ENCODE measurements around the gene ATP5F1D.
"Not testable (repeated sequence)": the region's sequence is repeated elsewhere in the genome, so short reads cannot be mapped to it uniquely, and the experiment has no call there.

ATP5F1D gene

GRCh38 chr19:1246265-1247087 is 4.9 kb downstream of the ATP5F1D start:
- H3K4me1 ChIP-seq (ENCODE audit: control insufficient read depth, insufficient read depth, low read length); H3K4me3 ChIP-seq (ENCODE audit: low read depth, low read length); H3K9ac ChIP-seq (ENCODE audit: low read depth, low read length); H3K36me3 ChIP-seq (ENCODE audit: control insufficient read depth, insufficient read depth, low read length); H3K9me3 ChIP-seq (ENCODE audit: control insufficient read depth, insufficient read depth, low read length); H3K27me3 ChIP-seq (ENCODE audit: control insufficient read depth, insufficient read depth, low read length): not testable (repeated sequence)

GRCh38 chr19:1247748-1248138 is 6.2 kb downstream of the ATP5F1D start:
- Histone ChIP-seq H3K4me1 (ENCODE audit: control insufficient read depth, insufficient read depth, low read length) (no peaks in the 10 kb centered on the region), H3K4me3 (ENCODE audit: low read depth, low read length) (peak overlapping the region; percentile 46)

DNA sequence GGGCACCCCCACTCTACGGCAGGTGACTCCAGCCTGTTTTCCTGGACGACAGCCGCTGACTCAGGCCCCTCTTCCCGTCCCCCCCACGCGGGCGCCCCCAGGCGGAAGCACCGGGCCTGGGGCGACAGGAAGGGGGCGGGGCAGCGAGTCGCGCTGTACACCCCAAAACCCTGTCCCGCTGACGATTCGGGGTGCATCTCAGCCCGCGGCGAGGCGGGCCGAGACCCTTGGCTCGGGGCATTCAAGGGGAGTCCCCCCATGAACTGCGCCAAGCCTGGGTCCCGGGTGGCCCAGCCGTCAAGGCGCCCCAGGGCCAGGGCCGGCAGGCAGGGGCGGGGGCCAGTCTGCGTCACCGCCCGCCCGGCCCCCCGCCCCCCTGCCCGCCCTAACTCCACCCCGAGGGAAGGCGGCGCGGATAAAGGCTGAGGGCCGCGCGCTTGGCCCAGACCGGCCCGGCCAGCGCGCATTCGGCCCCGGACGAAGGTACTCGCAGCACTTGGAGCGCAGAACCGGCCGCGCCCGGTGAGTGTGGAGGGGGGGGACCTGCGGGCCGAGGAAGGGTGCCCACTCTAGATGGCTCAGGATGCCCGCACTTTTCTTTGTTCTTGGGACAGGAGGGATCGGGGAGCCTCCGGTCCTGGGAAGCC is 6.7 kb downstream of the ATP5F1D start, which contains the start of gene MIDN:
MIDN (plus strand) TSS at position 445 of the 647 bp plus-strand sequence. CDS start 1,714 bp downstream, outside the sequence.
- H3K4me1 ChIP-seq (ENCODE audit: control insufficient read depth, insufficient read depth, low read length) = no peaks in the 10 kb centered on the region
- H3K9ac ChIP-seq (ENCODE audit: low read depth, low read length) = no peak within 1 kb of the TSS
- no peaks in the 10 kb centered on the region for H3K27me3 ChIP-seq (ENCODE audit: control insufficient read depth, insufficient read depth, low read length)
- H3K36me3 ChIP-seq (ENCODE audit: control insufficient read depth, insufficient read depth, low read length) = peaks cover 6% of the 10 kb centered on the region
- no peaks in the 10 kb centered on the region for H3K9me3 ChIP-seq (ENCODE audit: control insufficient read depth, insufficient read depth, low read length)
- peak within 1 kb of the TSS; percentile 60 for H3K4me3 ChIP-seq (ENCODE audit: low read depth, low read length)

More at GRCh38 chr19:1247748-1248138, 6.2 kb downstream of the ATP5F1D start:
- Histone ChIP-seq H3K9ac (ENCODE audit: low read depth, low read length) (no peak overlapping the region), H3K36me3 (ENCODE audit: control insufficient read depth, insufficient read depth, low read length) (peaks cover 6% of the 10 kb centered on the region), H3K9me3 (ENCODE audit: control insufficient read depth, insufficient read depth, low read length) (no peaks in the 10 kb centered on the region), H3K27me3 (ENCODE audit: control insufficient read depth, insufficient read depth, low read length) (no peaks in the 10 kb centered on the region)

- no peaks in the 10 kb centered on the region for H3K27me3 ChIP-seq (ENCODE audit: control insufficient read depth, insufficient read depth, low read length)
- H3K36me3 ChIP-seq (ENCODE audit: control insufficient read depth, insufficient read depth, low read length) = peaks cover 10% of the 10 kb centered on the region
- peak overlapping the region; percentile 60 for H3K4me3 ChIP-seq (ENCODE audit: low read depth, low read length)
- H3K9ac ChIP-seq (ENCODE audit: low read depth, low read length) = no peak overlapping the region
- no peaks in the 10 kb centered on the region for H3K4me1 ChIP-seq (ENCODE audit: control insufficient read depth, insufficient read depth, low read length)
- H3K9me3 ChIP-seq (ENCODE audit: control insufficient read depth, insufficient read depth, low read length) = no peaks in the 10 kb centered on the region
Observed at GRCh38 chr19:1248786-1249297, 7.3 kb downstream of the ATP5F1D start.

- Histone ChIP-seq H3K4me1 (ENCODE audit: control insufficient read depth, insufficient read depth, low read length) (no peaks in the 10 kb centered on the region), H3K4me3 (ENCODE audit: low read depth, low read length) (peak overlapping the region; percentile 79), H3K9ac (ENCODE audit: low read depth, low read length) (peak overlapping the region; percentile 79), H3K9me3 (ENCODE audit: control insufficient read depth, insufficient read depth, low read length) (no peaks in the 10 kb centered on the region), H3K27me3 (ENCODE audit: control insufficient read depth, insufficient read depth, low read length) (no peaks in the 10 kb centered on the region), H3K36me3 (ENCODE audit: control insufficient read depth, insufficient read depth, low read length) (peaks cover 17% of the 10 kb centered on the region)
Observed at GRCh38 chr19:1249298-1249989, 7.9 kb downstream of the ATP5F1D start.

GRCh38 chr19:1249990-1250436 is 8.5 kb downstream of the ATP5F1D start:
- Histone ChIP-seq H3K9ac (ENCODE audit: low read depth, low read length) (peak overlapping the region; percentile 79), H3K36me3 (ENCODE audit: control insufficient read depth, insufficient read depth, low read length) (peaks cover 22% of the 10 kb centered on the region), H3K27me3 (ENCODE audit: control insufficient read depth, insufficient read depth, low read length) (no peaks in the 10 kb centered on the region), H3K4me1 (ENCODE audit: control insufficient read depth, insufficient read depth, low read length) (no peaks in the 10 kb centered on the region), H3K4me3 (ENCODE audit: low read depth, low read length) (peak overlapping the region; percentile 79), H3K9me3 (ENCODE audit: control insufficient read depth, insufficient read depth, low read length) (no peaks in the 10 kb centered on the region)

DNA sequence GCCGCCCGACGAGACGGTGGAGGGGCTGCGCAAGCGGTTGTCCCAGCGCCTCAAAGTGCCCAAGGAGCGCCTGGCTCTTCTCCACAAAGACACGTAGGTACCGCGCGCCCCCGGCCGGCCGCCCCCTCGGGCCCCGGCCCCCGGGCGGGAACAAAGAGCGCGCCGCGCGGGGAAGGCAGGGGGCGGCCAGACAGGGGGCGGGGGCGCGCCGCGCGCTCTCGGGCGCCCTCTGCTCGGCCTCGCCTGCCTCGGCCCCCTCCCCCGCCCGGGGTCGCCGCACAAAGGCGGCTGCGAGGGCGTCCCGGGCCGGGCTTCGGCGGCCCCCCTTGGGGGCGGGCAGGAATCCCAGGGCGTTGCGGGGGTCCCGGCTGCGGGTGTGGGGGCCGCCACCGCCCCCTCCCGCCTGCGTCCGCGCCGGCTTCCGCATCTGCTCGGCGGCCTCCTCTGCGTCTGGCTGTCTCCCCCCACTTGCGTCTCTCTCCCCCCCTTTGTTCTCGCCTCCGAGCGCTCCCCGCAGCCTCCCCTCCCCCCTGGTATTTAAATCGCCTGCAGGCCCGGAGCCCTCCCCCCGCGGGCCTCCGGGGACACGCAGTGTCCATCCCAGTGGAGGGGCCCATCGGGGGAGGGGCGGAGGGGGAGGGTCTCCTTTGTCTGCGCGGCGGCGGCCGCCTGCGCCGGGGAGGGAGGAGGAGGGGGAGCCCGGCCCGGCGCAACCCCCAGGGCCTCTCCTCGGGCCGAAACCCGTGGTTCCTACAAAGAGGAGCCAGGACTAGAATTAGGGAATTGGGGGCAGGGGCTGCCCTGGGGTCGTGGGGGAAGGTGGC is 9.1 kb downstream of the ATP5F1D start:
- Histone ChIP-seq H3K9ac (ENCODE audit: low read depth, low read length) (peak overlapping the region; percentile 73), H3K36me3 (ENCODE audit: control insufficient read depth, insufficient read depth, low read length) (peaks cover 29% of the 10 kb centered on the region), H3K9me3 (ENCODE audit: control insufficient read depth, insufficient read depth, low read length) (no peaks in the 10 kb centered on the region), H3K27me3 (ENCODE audit: control insufficient read depth, insufficient read depth, low read length) (no peaks in the 10 kb centered on the region), H3K4me3 (ENCODE audit: low read depth, low read length) (peak overlapping the region; percentile 79), H3K4me1 (ENCODE audit: control insufficient read depth, insufficient read depth, low read length) (no peaks in the 10 kb centered on the region)

- H3K4me1 ChIP-seq (ENCODE audit: control insufficient read depth, insufficient read depth, low read length) = no peaks in the 10 kb centered on the region
- peak overlapping the region; percentile 73 for H3K9ac ChIP-seq (ENCODE audit: low read depth, low read length)
- peaks cover 34% of the 10 kb centered on the region for H3K36me3 ChIP-seq (ENCODE audit: control insufficient read depth, insufficient read depth, low read length)
- no peaks in the 10 kb centered on the region for H3K9me3 ChIP-seq (ENCODE audit: control insufficient read depth, insufficient read depth, low read length)
- peak overlapping the region; percentile 79 for H3K4me3 ChIP-seq (ENCODE audit: low read depth, low read length)
- no peaks in the 10 kb centered on the region for H3K27me3 ChIP-seq (ENCODE audit: control insufficient read depth, insufficient read depth, low read length)
Observed at GRCh38 chr19:1251330-1252220, 10.0 kb downstream of the ATP5F1D start.

- H3K4me3 ChIP-seq (ENCODE audit: low read depth, low read length) = peak overlapping the region; percentile 79
- no peaks in the 10 kb centered on the region for H3K27me3 ChIP-seq (ENCODE audit: control insufficient read depth, insufficient read depth, low read length)
- H3K9me3 ChIP-seq (ENCODE audit: control insufficient read depth, insufficient read depth, low read length) = no peaks in the 10 kb centered on the region
- H3K4me1 ChIP-seq (ENCODE audit: control insufficient read depth, insufficient read depth, low read length) = peaks cover 2% of the 10 kb centered on the region
- no peak overlapping the region for H3K9ac ChIP-seq (ENCODE audit: low read depth, low read length)
- H3K36me3 ChIP-seq (ENCODE audit: control insufficient read depth, insufficient read depth, low read length) = peaks cover 40% of the 10 kb centered on the region
Observed at GRCh38 chr19:1252221-1252820, 10.8 kb downstream of the ATP5F1D start.
